OCI-LY7 (cell line): ENCODE measurements around the gene SAXO2.
"Not testable (repeated sequence)": the region's sequence is repeated elsewhere in the genome, so short reads cannot be mapped to it uniquely, and the experiment has no call there.

ENCODE experiments used
- CTCF ChIP-seq: fragments of 200-600 bp; sonication (generic); conservative IDR thresholded peaks from 2 replicates; pipeline ENCODE4 v1.5.1; 2014; ENCODE audit warnings: mild to moderate bottlenecking, antibody characterized with exemption, low read length, moderate library complexity, mixed read lengths
- EZH2phosphoT487 ChIP-seq: fragments of 200-600 bp; sonication (generic); IDR thresholded peaks from 2 replicates; pipeline ENCODE4 v1.6.1; 2018; ENCODE audit warnings: low read depth, borderline replicate concordance, mild to moderate bottlenecking, mixed run types, antibody characterized with exemption, low read length, moderate library complexity, mixed read lengths

- not testable (repeated sequence) for TF ChIP-seq CTCF, EZH2phosphoT487
Measured at GRCh38 chr15:82317516-82317915, 54.9 kb downstream of the SAXO2 start.
